Inflammatory macrophage treated with lipopolysaccharide for 1 hour (primary cell): ENCODE results near the gene EFTUD2.

Source experiments
- DNase-seq, 2 donors: peaks; one replicate each; pipeline ENCODE4 v3.0.0-alpha.2; 2020 to 2022

EFTUD2 gene

GRCh38 chr17:44910231-44911106 lies 11.2 kb upstream of the EFTUD2 start:
- no peak for DNase-seq

GRCh38 chr17:44909681-44910144 lies 10.5 kb upstream of the EFTUD2 start:
- no peak for DNase-seq

DNA sequence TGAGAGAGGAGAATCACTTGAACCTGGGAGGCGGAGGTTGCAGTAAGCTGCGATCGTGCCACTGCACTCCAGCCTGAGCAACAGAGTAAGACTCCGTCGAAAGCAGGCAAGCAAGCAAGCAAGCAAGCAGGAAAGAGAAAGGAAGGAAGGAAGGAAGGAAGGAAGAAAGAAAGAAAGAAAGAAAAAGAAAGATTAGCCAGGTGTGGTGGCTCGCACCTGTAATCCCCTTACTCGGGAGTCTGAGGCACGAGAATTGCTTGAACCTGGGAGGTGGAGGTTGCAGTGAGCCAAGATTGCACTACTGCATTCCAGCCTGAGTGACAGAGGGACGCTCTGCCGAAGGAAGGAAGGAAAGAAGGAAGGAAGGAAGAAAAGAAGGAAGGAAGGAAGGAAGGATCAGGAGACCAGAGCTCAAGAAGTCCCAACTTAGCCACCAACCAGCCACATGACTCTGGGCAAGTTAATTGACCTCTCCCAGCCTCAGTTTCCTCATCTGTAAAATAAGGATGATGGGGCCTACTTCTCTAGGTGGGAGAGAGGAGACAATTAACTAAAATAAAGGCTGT lies 9.6 kb upstream of the EFTUD2 start:
- DNase-seq: no peak

DNA sequence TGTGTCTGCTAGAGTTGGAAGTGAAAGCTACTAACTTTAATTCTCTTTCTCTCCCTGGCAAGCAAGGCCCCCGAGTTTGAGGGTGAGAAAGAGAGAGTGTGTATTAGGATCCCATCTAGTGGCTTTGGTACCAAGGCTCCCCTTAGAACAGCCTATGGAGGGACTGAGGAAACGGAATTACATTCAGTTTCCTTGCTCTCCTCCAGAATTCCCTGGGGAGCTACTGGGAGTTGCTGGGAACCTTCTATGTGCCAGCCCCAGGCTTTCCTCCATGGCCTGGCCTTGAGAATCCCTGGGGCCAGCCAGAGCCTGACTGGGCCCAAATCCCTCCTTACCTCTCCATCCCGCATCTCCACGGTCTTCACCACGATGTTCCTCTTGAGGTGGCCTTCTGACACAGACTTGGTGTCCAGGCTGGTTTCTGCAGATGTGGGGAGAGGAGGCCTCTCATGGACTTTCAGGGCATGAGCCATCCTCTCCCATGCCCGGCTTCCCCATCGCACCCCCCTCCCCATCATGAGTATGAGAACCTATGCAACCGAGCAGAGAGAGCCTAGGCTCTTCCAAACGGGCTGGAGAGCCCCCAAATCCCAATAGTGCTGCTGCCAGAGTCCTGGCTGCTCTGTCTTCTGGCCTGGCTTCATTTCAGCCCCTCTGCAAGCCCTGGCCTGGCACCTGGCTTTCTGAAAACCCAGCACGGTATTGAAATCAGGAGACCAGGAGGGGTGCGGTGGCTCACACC lies 8.7 kb upstream of the EFTUD2 start:
- DNase-seq: no peak

DNA sequence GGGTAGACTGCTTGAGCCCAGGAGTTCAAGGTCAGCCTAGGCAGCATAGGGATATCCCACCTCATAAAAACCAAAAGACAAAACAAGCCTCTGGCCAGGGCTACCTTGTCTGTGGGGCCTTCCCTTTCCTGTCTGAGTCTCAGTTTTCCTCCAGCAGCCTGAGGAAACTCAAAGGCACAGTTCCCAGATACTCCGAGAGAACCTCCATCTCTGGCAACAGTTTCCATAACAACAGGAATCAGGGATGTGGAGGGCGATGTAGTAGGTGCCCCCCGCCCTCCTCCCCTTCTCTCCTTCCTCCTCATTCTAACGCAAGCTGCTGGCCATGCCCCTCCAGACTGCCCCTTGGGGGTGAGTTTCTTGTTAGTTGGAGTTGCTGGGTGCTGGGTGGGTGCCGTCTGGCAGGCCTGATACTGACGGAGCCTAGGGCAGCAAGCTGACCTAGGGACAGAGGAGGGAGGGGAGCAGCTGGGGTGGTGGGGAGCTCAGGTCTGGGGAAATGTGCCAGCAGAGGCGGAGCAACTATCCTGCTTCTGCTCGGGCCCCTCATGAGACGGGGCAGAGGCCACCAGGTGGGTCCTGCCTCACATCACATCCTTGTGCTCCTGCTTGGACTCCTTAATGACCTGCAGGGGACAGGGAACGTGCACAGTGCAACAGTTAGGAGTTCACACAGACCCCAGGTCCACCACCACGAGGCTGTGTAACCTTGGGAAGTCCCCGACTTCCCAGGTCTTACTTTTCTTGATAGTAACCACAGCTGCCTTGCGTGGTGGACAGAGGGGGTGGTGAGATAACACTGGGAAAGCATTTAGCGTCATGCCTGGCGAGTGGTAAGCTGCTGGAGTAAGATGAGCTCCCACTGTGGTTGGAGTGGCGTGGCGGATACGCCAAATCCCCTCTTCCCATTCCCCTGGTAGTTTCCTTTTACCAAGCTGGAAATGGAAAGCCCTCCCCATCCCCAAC lies 7.8 kb upstream of the EFTUD2 start:
- no peak for DNase-seq

DNA sequence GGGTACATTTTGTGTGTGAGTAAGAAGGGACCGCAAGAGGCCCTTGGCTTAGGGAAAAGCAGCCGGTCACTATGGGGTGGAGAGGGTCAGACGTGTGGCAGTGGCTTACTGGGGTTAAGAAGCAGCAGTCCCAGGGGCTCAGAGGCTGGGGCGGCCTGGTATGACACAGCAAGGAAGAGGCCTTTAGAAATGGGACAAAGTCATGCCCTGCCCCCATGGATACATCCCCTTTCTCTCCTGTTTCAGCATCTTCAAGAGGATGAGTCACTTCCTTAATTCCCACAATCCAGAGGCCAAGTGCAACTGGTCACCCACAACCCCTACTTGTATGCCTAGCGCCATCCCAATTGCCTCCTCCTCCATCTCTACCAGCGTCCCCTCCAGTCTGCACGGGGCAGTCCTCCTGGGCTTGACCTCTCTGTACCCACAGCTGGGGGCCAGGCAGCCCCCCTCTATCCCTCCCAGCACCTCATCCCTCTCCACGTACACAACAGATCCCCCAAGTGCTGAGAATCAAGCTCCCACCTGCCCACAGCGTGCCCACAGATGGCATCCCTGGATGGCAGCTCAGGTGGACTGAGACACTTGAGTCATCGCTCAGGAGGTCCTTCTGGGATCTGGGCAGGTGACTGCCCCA lies 6.9 kb upstream of the EFTUD2 start:
- peak; percentile 71 to 82 for DNase-seq

DNA sequence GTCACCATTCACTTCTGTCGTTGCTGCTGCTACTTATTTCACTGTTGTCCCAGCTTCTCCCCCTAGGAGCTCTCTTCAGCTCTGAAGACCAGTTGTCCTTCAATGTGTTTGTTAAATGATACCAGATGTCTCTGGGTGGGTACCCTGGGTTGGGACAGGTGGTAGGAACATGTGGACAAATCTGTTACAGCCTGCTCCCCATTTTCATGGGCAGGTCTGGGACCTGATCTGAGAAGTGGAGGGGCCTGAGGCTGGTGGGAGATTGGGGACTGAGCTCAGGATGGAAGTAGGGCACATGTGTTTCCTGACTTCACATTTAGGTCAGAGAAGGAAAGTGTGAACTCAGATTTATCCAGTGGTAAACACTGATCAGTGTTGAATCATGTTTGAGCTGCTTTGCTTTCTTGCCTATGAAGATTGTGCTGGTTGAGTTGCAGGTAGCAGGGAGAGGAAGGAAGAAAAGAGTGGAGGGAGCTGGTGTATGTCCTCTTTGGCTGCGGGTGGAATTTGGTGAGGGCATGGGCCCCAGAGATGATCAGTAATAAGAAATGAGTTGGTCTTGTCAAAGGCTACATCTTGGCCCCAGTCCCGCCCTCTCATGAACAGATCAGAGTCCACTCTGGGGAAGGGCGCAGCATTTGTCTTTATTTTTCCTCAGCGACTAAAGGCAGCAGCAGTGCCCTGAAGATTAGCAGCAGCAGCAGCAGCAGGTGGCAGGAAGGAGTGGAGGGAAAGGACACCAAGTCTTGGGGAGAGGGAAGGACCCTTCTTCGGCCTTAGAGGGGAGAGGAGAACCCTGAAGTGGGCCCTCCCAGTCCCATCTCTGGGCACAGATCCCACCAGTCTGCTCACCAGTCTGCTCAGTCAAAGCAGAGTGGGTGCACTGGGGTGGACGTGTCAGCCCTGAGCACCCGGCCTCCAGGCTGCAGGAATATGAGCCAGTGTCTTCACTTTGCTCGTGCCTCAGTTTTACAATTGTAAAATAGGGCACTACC lies 6.1 kb upstream of the EFTUD2 start:
- DNase-seq: no peak

GRCh38 chr17:44904001-44904984 lies 5.0 kb upstream of the EFTUD2 start:
- no peak for DNase-seq

DNA sequence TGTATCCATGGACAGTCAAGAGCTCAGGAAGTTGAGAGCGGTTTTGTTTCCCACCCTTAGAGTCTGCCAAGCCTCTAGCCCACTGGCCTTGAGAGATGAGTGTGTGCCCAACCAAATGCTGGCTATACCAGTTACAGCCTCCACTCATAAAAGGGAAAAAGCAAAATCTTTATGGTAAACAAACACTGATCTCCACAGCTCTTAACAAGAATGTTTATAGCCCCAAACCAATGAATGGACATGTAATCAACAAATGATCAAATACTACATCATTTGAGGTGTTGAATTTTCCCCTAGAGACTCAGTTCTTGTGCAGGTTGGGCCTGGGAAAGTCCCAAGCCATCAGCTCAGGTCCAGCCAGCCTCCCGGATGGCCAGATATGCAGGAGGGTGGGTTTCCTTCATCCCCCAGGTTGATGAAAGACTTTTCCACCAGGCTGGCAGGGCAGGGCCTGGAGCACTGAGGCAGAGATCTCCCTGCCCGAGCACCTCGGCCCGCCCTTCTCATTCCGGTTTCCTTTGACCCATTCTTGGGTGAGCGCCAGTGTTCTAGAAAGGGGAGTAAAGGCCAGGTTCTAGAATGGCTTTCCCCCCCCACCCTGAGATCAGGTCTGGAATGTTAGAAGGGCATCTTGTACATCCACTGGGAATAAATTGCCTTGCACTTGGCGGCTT lies 3.9 kb upstream of the EFTUD2 start:
- DNase-seq: no peak

GRCh38 chr17:44902135-44902760 lies 3.0 kb upstream of the EFTUD2 start:
- DNase-seq: no peak

GRCh38 chr17:44901411-44901921 lies 2.2 kb upstream of the EFTUD2 start:
- peak; percentile 45 to 69 for DNase-seq

GRCh38 chr17:44900894-44901293 lies 1.6 kb upstream of the EFTUD2 start:
- no peak for DNase-seq

GRCh38 chr17:44898768-44899073 lies 524 bp downstream of the EFTUD2 start:
- DNase-seq: peak; percentile 68 to 69

DNA sequence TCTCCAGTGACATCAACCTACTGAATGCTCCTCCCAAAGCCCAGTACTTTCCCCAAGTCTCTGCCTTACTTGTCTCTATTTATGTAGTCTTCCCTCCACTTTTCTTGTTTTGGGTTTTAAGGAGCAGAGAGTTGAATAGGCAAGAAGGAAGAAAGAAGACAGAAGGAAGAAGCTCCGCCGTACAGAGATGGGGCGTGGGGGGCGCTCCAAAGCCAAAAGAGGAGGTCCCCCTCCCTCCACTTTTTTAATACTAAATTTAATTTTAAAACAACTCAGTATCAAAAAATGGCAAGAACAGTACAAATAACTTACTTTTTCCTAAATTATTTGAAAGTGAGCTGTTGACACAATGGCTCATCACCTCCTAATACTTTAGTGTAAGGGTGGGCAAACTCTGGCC lies 4.6 kb downstream of the EFTUD2 start:
- no peak for DNase-seq

DNA sequence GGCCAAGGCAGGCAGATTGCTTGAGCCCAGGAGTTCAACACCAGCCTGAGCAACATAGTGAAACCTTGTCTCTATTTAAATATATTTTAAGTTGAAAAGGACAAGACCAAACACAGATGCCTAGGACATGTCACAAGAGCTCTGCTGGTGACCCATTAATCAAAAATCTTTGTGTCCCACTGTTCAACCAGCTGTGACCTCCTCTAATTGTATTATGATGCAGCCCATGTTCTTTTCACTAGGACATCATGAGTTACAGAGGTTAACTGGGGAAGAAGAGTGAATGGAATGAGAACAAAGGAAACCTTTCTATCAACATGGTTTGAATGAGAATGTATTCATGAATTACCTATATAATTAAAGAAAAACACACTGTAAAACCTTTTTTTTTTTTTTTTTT lies 7.0 kb downstream of the EFTUD2 start:
- DNase-seq: no peak

- DNase-seq: no peak
Measured at GRCh38 chr17:44889003-44889402, 10.2 kb downstream of the EFTUD2 start.

DNA sequence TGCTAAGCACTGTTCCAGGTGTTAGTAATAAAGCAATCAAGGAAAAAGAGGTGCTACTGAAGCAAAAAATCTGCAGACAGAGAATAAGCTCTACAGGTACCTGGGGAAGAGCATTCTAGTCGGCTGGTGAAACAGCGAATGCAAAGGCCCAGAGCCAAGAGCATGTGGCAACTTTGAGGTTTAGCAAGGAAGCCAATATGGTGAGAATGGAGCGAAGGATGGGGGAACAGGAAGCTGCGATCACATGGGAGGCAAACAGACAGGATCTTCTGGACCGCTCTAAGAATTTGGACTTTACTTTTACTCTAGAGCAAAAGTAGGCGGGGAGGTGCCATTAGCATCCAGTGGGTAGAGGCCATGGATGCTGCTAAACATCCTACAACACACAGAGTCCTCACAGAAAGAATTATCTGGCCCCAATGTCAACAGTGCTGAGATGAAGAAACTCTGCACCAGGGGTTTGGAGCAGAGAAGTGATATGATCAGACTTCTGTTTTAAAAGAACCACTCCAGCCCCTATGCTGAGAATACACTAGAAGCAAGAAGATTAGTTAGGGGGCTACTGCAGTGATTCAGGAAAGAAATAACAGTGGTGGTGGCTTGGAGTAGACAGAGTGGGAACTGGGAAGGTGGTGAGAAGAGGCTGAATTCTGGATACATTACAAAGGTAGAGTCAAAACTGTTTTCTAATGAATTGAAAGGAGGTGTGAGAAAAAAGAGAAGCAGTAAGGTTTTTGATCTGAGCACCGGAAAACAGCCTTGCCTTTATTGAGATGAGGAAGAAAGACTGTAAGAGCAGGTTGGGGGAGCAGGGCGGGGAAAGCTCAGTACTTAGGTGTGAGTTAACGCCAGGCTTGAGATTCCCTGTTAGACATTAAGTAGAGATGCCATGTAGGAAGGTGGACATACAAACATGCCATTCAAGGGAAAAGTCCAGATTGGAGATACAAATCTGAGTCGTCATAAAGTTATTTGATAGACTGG lies 11.0 kb downstream of the EFTUD2 start:
- peak in 1 of 2 donors; percentile 30 for DNase-seq
